Stimulated activated naive CD8-positive, alpha-beta T cell treated with anti-CD3 and anti-CD28 coated beads, Interleukin-15, amount 100 ng/mL, for 72 hours (primary cell): ENCODE measurements around the gene GPR4.

Source experiments
- ATAC-seq: fragments of 150-1000 bp; cut with Tn5 transposase; 2 replicates; pipeline ENCODE4 v1.10.0; 2021; ENCODE audit warnings: mild to moderate bottlenecking, moderate library complexity
- DNase-seq, 2 donors: peaks; one replicate each; pipeline ENCODE4 v3.0.0; 2021 to 2022
- H3K27ac Mint-ChIP-seq, 2 donors: one replicate each; pipeline ENCODE4 v1.8.0; 2022; ENCODE audit warnings: mild to moderate bottlenecking in 2 of 2, mixed read lengths in 2 of 2, moderate library complexity in 2 of 2
- H3K27me3 Mint-ChIP-seq: one replicate; pipeline ENCODE4 v1.8.0; 2022; ENCODE audit warnings: mixed read lengths
- H3K4me1 Mint-ChIP-seq: one replicate; pipeline ENCODE4 v1.8.0; 2022; ENCODE audit warnings: mild to moderate bottlenecking, mixed read lengths
- H3K4me3 Mint-ChIP-seq, 2 donors: one replicate each; pipeline ENCODE4 v1.8.0; 2022; ENCODE audit warnings: mild to moderate bottlenecking in 2 of 2, mixed read lengths in 2 of 2, moderate library complexity in 1 of 2
- H3K9me3 Mint-ChIP-seq, 2 donors: one replicate each; pipeline ENCODE4 v1.8.0; 2022; ENCODE audit warnings: mixed read lengths in 2 of 2

The GPR4 gene

DNA sequence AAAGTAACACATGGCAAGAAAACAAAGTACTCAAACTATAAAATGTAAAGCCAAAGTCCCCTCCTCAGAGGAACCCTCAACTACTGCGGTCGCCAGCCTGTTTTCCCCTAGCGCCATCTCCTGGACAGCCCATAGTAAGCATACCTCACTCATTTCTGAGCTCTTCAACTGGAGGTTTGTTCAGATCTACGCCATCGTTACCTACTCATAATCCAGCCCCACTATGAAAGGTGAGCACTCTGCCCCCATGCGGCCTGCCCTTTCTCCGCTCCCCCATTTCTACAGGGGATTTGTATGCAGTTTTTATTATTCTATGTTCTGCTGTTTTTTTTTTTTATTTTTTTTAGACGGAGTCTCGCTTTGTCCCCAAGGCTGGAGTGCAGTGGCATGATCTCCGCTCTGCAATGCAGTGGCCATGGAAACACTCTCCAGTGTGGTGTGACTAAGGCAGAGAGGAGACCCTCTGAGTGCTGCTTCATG is 43.6 kb downstream of the GPR4 start:
- Mint-ChIP-seq H3K27ac (no peak overlapping the region), H3K4me3 (no peak overlapping the region), H3K27me3 (no peaks in the 10 kb centered on the region), H3K4me1 (peaks cover 51% of the 10 kb centered on the region), H3K9me3 (no peaks in the 10 kb centered on the region)
- DNase-seq (peak; percentile 69 to 79), ATAC-seq (peak; percentile 99)

DNA sequence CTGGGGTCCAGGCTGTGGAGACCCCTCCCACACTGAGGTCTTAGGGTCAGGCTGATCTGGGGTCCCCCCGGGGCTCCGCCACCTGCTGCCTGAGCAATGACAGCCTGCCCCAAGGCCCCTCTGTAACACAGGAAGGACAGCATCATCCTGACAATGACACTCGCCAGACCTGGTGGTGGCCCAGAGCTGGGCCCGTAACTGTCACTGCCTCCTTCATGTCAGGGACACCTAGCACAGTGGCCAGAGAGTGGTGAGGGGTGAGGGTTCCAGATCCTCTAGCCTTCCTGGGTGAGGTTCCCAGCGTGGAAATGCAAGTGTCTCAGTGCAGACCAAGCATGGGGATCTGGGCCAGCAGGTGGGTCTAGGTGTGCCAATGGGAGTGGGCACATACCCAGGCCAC is 45.2 kb downstream of the GPR4 start:
- ATAC-seq (no peak), DNase-seq (no peak)
- Mint-ChIP-seq H3K27ac (no peak overlapping the region), H3K27me3 (no peaks in the 10 kb centered on the region), H3K4me3 (no peak overlapping the region), H3K4me1 (peaks cover 41% of the 10 kb centered on the region), H3K9me3 (no peaks in the 10 kb centered on the region)

DNA sequence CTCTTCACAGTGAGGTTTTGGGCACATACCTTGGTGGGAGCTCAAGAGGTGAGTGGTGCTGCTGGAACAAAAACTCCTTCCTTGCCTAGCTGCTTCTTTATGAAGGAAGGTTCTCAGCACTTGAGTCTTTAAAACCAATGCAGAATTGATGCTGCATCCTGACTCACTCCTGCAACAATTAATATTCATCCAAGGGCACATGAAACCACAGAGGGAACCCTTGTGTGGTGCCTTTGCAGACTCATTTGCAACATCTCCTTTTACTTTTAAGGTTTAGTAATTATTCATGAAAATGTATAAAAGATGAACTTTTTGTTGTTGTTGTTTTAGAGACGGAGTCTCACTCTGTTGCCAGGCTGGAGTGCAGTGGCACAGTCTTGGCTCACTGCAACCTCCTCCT is 47.5 kb downstream of the GPR4 start:
- Mint-ChIP-seq H3K27me3 (no peaks in the 10 kb centered on the region), H3K27ac (peak overlapping the region in 1 of 2 donors; percentile 19), H3K4me3 (no peak overlapping the region), H3K9me3 (no peaks in the 10 kb centered on the region), H3K4me1 (peaks cover 22% of the 10 kb centered on the region)
- DNase-seq (no peak), ATAC-seq (no peak)

DNA sequence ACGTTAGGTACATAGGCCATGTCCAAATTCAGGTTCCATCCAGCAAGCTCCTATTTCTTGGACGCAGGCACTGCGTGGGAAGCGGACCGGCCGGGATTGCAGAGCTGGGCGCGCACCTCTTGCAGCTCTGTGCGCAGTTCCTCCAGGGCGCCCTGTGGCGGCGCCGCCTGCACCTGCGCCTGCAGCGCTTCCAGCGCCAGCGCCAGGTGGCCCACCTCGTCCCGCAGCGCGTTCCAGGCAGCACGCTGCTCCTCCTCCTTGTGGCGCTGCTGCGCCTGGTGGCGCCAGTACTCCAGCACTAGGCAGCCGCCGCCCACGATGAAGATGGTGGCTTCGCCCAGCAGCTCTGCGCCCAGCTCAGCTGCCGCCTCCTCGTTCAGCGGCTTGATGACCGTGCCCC is 48.5 kb downstream of the GPR4 start:
- Mint-ChIP-seq H3K27me3 (no peaks in the 10 kb centered on the region), H3K4me1 (peaks cover 12% of the 10 kb centered on the region), H3K9me3 (no peaks in the 10 kb centered on the region), H3K27ac (no peak overlapping the region), H3K4me3 (no peak overlapping the region)
- no peak for DNase-seq
- no peak for ATAC-seq

DNA sequence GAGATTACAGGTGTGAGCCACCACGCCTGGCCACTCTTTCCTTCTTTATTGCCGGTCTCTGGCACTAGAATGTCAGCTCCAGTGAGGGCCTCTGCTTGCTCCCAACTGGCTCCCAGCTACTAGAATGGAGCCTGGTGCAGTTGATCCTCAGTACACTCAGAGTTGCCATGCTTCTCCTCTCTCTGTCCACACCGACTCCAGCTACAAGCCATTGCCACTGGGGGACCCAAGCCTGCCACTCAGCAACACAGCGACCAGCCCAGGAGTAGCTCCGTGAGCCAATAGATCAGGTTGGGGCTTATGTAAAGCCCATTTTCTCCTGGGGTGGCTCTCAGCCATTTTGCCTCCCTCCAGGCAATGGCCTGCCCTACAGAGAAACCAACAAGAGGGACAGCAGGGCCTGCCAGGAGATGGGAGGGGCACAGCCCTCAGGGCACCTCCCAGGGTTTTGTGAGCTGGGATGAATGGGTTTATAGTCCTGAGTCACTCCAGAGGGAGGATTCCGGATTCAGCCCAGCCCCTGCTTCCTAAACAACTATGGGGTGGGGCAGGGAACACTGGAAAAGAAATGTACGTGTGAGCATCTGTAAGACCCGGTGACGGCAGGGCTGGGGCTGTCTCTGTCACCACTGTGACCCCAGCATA is 53.9 kb downstream of the GPR4 start:
- H3K27ac Mint-ChIP-seq: no peak overlapping the region

DNA sequence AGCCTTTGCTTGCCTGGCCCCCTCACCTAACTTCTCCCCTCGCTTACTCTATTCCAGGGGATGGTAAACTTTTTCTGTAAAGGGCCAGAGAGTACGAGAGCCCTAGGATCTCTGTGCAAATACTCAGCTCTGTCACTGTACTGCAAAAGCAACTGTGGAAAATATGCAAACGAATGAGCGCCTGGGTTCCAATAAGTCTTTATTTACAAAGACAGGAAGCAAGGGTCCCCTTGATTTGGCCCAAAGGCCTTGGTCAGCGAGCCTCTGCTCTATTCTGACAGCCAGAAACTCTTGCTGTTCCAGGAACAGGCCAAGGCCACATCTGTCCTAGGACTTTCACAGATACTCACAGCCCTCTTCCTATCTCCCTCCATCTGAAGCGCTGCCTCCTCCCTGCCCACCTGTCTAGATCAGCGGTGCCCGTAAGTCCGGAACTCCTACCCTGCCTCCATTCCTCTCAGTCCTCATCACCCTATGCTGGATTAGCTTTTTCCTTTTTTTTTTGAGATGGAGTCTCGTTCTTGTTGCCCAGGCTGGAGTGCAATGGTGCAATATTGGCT is 54.7 kb downstream of the GPR4 start:
- ATAC-seq (no peak), DNase-seq (no peak)
- no peak overlapping the region for H3K27ac Mint-ChIP-seq
- no peaks in the 10 kb centered on the region for H3K4me1 Mint-ChIP-seq
- H3K9me3 Mint-ChIP-seq: no peaks in the 10 kb centered on the region
- no peaks in the 10 kb centered on the region for H3K27me3 Mint-ChIP-seq
- no peak overlapping the region for H3K4me3 Mint-ChIP-seq

More for the DNA sequence above, 53.9 kb downstream of the GPR4 start:
- Mint-ChIP-seq H3K4me3 (no peak overlapping the region), H3K9me3 (no peaks in the 10 kb centered on the region), H3K27me3 (no peaks in the 10 kb centered on the region), H3K4me1 (no peaks in the 10 kb centered on the region)
- ATAC-seq (no peak), DNase-seq (no peak)

DNA sequence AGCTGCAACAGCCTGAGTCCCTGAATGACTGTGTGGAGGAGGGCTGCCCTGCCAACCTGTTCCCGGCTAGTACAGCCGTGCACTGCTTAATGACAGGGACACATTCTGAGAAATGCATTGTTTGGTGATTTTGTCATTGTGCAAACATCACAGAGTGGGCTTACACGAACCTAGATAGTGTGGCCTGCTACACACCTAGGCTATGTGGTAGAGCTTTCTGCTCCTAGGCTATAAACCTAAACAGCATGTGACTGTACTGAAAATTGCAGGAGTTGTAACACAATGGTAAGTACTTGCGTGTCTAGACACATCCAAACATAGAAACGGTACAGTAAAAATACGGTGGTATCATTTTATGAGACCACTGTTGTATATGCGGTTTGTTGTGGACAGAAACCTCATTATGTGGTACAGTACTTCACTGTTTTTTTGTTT is 59.8 kb downstream of the GPR4 start:
- no peak overlapping the region for H3K27ac Mint-ChIP-seq
- no peak for DNase-seq

More for the DNA sequence above, 59.8 kb downstream of the GPR4 start:
- peaks cover 0 to 7% of the 10 kb centered on the region in 2 donors for H3K9me3 Mint-ChIP-seq
- no peak for ATAC-seq
- H3K27me3 Mint-ChIP-seq: no peaks in the 10 kb centered on the region
- no peak overlapping the region for H3K4me3 Mint-ChIP-seq
- H3K4me1 Mint-ChIP-seq: no peaks in the 10 kb centered on the region
